HTERT RPE-1 (cell line): ENCODE results near the gene SLC39A3.

Experiments
- in situ Hi-C: fragments of 300-500 bp; cut with MboI; formaldehyde crosslinking; loops from 4 replicates; pipeline ENCODE4 v1.14.3; 2020; ENCODE audit warnings: low sequenced_read_pairs

SLC39A3 gene

GRCh38 chr19:2739602-2740313, at the start of gene SLC39A3:
Gene SLC39A3, minus strand, starts transcription at chr19:2740017. Its CDS starts 2,760 bp downstream, at chr19:2737257.
- in situ Hi-C loops = no loop called here

DNA sequence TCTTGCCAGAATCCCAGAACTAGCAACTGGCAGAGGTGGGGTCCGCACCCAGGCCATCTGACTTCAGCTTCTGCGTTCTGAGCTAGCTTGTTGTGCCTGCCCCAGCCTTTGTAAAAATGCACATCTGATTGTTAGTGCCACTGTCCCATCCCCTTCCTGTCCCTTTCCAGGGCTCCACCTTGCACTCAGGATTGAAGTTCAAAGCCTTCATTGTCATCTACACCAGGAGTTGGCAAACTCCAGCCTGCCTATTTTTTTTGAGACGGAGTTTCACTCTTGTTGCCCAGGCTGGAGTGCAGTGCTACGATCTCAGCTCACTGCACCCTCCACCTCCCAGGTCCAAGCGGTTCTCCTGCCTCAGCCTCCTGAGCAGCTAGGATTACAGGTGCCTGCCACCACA, 48.4 kb upstream of the SLC39A3 start:
- in situ Hi-C loops = no loop called here

DNA sequence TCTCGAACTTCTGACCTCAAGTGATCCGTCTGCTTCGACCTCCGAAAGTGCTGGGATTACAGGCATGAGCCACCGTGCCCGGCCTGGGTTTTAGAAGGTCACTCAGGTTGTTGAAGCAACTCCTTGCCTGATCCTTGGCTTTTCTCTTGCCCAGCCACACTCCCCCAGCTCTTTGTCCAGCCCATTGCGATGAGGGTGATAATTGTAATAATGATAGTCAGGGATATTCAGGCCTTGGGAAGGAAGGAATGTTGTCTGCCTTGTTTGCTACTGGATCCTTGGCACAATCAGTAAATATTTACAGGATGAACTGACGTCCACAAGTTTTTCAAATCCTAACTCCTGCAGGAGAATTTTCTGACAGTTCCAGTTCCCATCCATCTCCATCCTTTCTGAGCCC, 47.3 kb upstream of the SLC39A3 start:
- in situ Hi-C loops = no loop called here

DNA sequence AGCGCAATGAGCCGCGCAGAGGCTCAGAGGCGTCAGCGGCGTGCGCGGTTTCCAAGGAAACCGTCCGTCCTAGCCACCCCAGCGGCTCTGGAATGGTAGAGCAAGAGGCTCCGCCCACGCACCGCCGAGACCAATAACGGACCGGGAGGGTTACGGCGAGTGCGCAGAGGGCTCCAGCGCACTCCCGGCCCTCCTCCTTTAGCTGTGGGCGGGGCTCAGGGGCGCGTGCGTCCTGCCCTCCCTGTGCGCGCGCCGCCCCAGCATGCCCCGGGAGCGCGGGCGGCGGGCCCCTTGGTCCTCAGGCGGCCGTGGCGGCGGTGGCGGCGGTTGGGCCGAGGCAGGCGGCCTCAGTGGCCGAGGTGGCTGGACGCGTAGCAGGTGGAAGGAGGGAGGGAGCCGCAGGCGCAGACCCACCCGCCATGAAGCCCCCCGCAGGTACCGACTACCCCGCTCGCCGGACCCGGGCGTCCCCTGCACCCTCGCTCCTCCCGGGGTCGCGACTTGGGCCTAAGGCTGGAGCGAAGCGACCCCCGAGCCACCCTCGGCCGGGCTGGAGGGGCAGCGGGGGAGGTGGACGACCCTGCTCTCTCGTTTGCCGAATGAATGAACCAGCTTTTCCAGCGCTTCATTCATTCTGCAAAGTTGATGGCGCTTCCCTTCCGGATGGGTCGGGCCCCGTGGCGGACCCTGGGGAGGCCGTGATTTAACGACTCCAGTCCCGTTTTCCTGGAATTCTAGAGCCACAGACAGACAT, 45.6 kb upstream of the SLC39A3 start, which contains the start of gene THOP1:
TSS of gene THOP1 (plus strand) at position 260 of the 754 bp plus-strand sequence. CDS start at position 420, 160 bp downstream.
- in situ Hi-C loops = no loop called here

GRCh38 chr19:2783781-2784145, 43.9 kb upstream of the SLC39A3 start:
- in situ Hi-C loops = no loop called here

DNA sequence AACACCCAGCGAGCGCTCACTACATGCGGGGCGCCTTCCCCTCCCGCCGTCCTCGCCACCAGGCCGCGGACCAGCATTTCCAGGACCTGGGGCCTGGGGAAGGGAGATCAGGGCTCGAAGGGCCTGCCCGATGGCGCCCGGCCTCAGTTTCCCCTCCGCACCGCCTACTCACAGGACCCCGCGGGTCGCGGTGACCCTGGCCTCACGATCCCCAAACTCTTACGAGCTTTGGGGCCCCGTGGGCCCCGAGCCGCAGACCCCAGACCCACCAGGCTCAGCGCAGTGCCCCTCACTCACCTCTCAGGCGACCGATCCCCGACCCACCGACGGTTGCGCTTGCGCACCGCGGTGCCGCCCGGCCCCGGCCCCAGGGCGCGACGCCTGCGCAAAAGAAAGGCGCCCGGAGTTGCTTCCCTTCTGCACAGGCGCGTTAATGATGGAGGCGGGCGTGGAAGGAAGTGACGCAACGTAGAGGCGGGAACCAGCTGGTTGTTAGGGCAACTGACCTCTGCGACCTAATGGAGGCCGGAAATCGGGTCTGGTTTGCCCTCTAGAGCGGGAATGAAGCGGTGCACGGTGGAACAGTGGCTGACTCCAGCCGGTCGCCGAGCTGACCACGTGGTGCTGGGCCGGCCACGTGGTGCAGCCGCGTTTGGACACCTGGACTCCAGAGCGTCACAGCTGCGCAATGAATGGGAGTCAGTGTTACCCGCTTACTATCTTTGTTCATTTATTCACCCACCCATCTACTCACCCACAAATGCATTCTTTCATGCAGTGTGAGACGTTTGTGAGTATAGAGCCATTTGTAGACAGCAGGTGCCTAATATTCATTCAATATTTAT, 43.3 kb upstream of the SLC39A3 start, which contains the start of gene SGTA:
TSS of gene SGTA (minus strand) at position 338 of the 845 bp plus-strand sequence. CDS start 14,205 bp downstream, outside the sequence.
- in situ Hi-C loops = no loop called here

- in situ Hi-C loops = no loop called here
These were observed 42.6 kb upstream of the SLC39A3 start for GRCh38 chr19:2782329-2782935.

DNA sequence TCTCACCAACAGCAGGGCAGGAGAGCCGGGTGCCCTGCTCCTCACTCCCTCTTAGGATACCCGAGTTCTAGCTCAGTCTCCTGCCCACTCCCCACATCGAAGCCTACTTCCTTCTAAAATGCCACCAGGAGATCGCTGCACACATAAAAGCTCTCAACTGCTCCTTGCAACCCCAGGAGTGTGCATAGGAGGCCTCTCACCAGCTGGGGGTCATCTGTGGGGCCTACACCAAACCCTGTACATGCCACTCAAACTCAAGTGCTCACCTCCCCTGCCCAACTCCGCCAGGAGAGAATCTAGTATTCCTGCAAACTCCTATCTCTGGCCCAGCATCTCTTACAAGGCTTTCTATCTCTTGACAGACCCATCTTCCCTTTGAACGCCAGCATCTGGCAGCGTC, 40.5 kb upstream of the SLC39A3 start:
- in situ Hi-C loops = no loop called here

- in situ Hi-C loops = no loop called here
These were observed 39.4 kb upstream of the SLC39A3 start for GRCh38 chr19:2779121-2779740.

DNA sequence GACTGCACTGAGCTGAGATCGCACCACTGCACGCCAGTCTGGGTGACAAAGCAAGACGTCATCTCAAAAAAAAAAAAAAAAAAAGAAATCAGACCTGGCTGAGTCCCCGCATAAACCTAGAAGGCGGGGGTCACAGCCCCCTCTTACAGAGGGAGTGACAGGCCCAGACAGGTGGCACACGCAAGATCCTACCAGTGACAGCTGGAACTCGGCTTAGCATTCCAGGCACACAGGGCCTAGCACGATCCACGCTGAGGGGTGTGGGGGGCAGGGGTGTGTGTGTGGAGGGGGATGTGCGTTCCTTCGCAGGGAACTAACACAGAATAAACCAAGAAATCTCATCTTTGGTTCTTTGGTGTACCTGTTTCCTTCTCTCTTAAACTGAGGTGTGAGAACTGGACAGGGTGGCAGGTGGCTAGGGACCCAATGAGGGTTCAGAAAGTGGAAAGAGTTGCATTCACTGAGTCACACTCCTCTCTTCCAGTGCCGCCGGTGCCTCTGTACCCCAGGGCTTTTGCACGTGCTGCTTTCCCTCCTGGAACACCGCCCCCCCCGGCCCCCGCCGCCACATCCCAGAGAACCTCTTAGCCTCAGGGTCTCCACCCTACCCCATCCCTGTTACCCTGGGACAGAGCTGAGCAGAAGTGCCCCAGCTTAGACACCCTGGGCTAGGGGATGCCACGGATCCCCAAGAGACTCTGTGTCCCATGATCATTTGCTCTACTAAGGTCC, 38.3 kb upstream of the SLC39A3 start:
- in situ Hi-C loops = no loop called here

- in situ Hi-C loops = no loop called here
These were observed 36.0 kb upstream of the SLC39A3 start for GRCh38 chr19:2775556-2776430.

DNA sequence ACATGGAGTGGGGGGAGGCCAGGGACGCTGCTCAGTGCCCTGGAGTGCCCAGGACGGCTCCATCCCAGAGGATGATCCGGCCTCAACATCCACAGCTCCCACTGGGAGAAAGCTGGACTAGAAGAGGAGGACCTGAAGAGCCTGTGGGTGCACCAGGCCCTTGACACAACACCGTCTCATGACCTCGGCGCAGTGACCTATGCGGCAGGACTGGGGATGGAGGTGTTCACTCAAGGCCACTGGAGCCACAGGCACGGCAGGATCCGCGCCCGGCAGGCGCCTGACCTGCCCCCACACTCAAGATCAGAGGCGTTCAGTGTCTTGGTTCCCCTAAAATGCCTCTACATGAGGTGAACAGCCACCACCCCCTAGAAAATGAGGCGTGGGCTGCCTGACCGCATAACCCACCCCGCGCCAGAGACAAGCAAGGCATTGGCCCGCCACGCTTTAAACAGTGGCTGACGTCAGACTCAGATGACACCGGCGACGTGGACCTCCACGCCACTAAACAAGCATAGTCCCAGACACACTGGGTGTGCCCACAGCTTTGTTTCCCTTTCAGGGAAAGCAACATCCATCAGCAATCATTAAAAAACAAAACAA, 35.2 kb upstream of the SLC39A3 start:
- in situ Hi-C loops = no loop called here

DNA sequence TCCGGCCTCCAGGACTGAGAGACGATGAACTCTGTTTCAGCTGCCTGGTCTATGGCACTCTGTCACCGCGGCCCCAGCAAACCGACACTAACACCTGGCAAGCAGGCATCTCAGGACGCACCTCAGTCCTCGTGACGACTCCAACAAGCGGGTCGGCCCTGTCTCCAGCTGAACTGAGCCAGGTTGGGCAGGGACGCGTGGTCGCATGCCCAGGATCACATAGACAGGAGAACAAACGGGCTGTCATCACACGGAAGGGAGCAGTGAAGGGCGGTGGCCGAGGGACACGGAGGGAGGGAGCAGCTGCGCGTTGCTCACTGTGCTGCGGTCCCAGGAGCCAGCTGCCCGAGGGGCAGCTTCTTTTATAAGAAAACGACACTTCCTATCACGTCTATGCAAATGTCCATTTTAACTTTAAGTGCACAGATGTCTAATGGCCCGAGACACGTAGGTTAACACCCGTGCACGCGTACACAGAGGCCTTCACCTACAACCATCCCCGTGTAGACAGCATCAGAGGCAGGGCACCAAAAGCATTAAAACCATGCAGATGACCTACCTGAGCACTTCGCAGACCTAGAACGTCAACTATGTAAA, 34.4 kb upstream of the SLC39A3 start:
- in situ Hi-C loops = no loop called here

GRCh38 chr19:2771786-2772674, 32.2 kb upstream of the SLC39A3 start:
- in situ Hi-C loops = no loop called here

- in situ Hi-C loops = no loop called here
These were observed 30.5 kb upstream of the SLC39A3 start for GRCh38 chr19:2770055-2771013.

DNA sequence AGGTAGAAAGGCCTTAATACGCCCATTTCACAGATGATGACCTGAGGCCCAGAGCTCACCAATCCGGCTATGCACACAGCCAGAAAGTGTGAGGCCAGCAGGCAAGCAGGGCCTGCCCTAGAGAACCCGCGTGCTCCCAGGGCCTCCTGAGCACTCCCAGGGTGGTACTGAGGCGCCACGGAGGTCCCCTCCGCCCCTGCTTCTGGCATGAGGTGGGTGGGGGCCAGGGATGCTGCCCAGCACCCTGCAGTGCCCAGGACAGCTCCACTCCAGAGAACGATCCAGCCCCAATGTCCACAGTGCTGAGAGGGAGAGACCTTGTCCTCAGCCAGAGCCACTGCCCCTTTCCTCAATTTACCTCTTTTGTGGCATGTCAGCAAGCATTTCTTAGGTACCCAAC, 29.4 kb upstream of the SLC39A3 start:
- in situ Hi-C loops = no loop called here
